ENCODE measurements around the gene SIGLEC14.

SIGLEC14 gene

DNA sequence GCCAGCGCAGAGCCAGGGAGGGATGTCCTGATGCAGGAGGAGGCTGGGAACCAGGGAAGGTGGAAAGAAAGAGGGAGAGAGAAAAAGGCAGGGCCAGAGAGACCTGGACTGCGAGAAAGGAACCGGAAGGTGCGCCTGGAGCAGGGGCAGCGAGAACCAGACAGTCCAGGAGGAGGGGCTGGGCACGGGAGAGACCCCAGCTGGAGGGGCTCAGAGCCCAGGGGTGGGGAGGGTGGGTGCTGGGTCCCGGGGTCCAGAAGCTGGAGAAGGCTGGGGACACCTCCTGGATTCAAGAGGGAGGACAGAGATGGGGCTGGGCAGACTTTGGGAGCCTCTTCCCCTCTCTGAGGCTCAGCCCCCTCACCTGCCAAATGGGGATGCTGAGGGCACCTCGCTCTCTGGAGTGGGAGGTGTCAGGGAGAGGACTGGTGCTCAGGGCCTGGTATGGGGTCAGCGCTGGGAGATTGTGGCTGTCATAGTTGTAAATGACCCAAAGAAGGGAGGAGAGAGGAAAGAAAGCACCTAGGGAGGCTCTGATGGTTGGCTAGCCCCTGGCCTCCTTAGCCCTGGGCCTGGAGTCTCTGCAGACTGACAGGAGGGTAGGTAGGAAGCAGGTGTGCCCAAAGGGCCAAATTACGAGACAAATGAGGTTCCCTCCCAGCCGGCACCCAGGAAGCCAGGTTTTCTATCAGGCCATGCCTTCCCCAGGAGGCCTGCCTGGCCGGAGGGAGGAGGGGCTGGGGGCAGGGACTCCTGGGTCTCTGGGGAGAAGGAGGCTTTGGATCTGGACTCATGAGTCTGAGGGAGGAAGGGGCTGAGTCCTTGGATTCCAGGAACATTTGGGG is 45.2 kb upstream of the SIGLEC14 start:
- POLR2A ChIA-PET: no interaction called here
- DNase-seq (ENCODE audit: extremely low spot score): no peak
- CTCF ChIA-PET: no interaction called here
- TF ChIP-seq CTCF (IDR thresholded peaks at IDR 0.05; ENCODE audit: control extremely low read depth, extremely low read depth, low read depth, missing control alignments): no peak

GRCh38 chr19:51691074-51691583 is 44.5 kb upstream of the SIGLEC14 start:
- ChIA-PET CTCF (no interaction called here), POLR2A (no interaction called here)
- TF ChIP-seq CTCF (IDR thresholded peaks at IDR 0.05; ENCODE audit: control extremely low read depth, extremely low read depth, low read depth, missing control alignments): no peak
- no peak for DNase-seq (ENCODE audit: extremely low spot score)

GRCh38 chr19:51690454-51691073 is 43.9 kb upstream of the SIGLEC14 start:
- CTCF ChIA-PET: no interaction called here

DNA sequence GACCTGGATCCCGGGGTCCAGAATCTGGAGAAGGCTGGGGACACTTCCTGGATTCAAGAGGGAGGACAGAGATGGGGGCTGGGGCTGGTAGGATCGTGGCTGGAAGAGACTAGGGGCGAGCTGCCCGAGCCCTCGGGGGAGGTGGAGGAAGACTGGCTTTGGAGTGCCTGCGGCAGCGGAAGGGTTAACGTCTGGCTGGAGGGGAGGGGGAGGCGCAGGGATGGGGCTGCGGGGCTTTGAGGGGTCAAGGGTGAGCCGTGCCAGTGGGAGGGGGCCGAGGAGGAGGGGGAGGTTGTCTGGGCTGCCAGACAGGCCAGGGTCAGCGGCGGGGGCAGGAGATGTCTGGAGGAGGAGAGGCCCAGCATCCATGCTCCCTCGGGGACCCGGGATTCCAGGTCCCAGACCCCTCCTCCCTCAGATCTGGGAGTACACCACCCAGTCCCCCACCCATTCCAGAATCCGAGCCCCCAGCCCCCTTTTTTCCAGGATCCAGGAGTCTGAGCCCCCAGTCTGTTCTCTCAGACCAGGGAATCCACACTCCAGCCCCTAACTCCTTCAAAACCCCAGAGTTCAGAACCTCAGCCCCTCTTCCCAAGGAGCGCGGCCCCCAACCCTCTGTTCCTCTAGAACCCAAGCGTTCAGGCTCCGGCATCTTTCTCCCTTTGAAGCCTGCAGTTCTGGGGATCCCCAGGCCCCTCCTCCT is 43.3 kb upstream of the SIGLEC14 start:
- CTCF ChIA-PET: interaction anchor here (1.4 kb wide), 2 partner anchors 11 to 14 kb away, joined by 3 to 4 read pairs; no protein-coding TSS in a partner anchor
- peak; percentile 21 for DNase-seq (ENCODE audit: extremely low spot score)
- POLR2A ChIA-PET: interaction anchor here (0.5 to 0.6 kb wide), 2 partner anchors 14 to 1132 kb away, joined by 3 read pairs; partner anchors contain the start of gene ZNF28
- no peak for TF ChIP-seq CTCF (IDR thresholded peaks at IDR 0.05; ENCODE audit: control extremely low read depth, extremely low read depth, low read depth, missing control alignments)

More at GRCh38 chr19:51690454-51691073, 43.9 kb upstream of the SIGLEC14 start:
- POLR2A ChIA-PET: interaction anchor here (0.5 to 0.6 kb wide), 2 partner anchors 15 to 1131 kb away, joined by 3 read pairs; partner anchors contain the start of gene ZNF28
- DNase-seq (ENCODE audit: extremely low spot score): peak; percentile 74
- no peak for TF ChIP-seq CTCF (IDR thresholded peaks at IDR 0.05; ENCODE audit: control extremely low read depth, extremely low read depth, low read depth, missing control alignments)

DNA sequence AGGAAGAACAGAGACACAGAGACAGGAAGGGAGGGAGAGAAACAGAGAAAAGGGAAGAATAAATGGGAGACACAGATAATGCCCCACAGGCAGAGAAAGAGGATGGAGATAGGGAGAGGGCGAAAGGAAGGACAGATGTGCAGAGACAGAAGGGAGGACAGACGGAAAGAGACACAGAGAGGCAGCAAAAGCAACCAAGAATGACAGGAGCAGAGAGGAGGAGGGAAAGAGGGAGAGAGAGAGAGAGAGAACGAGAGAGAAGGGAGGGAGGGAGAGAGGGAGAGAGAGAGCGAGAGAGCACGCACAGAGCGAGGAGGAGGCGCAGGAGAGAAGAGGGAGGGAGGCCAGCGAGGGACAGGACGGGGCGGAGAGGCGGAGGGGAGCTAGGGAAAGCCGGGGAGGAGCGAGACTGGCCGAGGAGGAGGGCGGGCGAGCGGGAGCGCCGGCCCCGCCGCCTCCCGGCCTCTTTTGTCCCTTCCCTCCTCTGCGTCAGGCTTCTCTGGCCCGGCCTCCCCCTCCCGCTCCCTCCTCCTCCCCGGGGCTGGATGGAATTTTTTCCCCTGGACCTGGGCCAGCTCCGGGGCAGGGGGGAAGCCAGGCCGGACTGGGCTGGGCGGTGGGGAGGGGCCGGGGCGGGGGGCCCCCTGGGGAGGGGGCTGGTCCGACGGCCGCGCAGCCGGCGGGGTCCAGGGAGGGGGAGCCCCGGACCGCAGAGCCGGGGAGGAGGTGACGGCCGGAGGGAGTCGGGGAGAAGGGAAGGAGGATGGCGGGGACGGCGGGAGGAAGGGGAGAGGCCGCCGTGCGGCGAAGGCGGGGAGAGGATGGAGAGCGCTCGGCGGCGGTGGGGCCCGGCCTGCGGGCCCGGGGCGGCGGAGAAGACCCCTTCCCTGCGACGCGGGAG is 42.3 kb upstream of the SIGLEC14 start:
- ChIA-PET POLR2A (no interaction called here), CTCF (interaction anchor here (1.3 to 1.6 kb wide), 4 partner anchors 10 to 182 kb away, joined by 3 to 7 read pairs (median 4); no protein-coding TSS in a partner anchor)
- TF ChIP-seq CTCF (IDR thresholded peaks at IDR 0.05; ENCODE audit: control extremely low read depth, extremely low read depth, low read depth, missing control alignments): no peak
- DNase-seq (ENCODE audit: extremely low spot score): peak; percentile 35
